ENCODE measurements around the gene SSH2. TPM values are rescaled to one million over a fixed set of nuclear protein-coding genes. Genes with fewer than 3 reads are reported as not detected.

Gene SSH2
- total and polyA plus RNA-seq, 2 of the 13 experiments (the other 11 are each of a cell fraction or from before 2014, with no cell fraction given): 6.0 to 6.4 TPM

DNA sequence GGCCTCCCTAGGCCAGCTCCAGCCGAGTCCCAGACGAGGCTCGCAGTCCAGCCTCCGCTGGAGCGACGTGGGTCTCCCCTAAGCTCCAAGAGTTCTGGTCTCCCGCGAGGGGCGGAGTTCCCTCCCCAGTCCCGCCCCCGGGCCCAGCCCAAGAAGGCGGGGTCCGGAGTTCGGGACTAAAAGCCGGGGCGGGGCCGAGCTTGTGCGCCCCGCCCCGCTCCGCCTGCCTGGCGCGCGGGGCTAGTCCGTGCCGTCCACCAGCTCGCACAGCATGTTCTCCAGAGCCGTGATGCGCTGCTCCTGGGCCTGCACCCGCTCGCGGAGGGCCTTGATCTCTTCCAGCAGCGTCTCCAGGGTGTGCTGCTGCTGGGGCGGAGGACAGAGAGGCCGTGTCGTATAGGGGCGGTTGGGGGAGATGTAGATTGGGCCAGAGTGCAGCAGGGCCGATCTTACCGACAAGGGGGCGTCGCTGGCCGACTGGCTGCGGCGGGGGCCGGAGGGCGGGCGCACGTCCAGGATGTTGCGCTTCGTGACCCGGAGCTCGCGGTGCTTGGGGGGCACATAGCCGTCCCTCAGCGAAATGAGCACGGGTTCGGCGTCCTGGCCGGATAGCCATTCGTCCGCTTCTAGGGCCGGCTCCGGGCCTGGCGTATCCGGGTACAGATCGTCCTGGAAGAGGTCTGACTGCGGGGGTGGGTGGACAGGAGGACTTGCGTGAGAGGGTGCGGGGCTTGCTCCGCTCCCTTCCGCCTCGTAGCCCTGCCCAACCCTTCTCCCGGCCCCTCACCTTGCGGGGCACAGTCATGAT, 314.3 kb downstream of the SSH2 start (continued):
- TF ChIP-seq, protein P1, sequence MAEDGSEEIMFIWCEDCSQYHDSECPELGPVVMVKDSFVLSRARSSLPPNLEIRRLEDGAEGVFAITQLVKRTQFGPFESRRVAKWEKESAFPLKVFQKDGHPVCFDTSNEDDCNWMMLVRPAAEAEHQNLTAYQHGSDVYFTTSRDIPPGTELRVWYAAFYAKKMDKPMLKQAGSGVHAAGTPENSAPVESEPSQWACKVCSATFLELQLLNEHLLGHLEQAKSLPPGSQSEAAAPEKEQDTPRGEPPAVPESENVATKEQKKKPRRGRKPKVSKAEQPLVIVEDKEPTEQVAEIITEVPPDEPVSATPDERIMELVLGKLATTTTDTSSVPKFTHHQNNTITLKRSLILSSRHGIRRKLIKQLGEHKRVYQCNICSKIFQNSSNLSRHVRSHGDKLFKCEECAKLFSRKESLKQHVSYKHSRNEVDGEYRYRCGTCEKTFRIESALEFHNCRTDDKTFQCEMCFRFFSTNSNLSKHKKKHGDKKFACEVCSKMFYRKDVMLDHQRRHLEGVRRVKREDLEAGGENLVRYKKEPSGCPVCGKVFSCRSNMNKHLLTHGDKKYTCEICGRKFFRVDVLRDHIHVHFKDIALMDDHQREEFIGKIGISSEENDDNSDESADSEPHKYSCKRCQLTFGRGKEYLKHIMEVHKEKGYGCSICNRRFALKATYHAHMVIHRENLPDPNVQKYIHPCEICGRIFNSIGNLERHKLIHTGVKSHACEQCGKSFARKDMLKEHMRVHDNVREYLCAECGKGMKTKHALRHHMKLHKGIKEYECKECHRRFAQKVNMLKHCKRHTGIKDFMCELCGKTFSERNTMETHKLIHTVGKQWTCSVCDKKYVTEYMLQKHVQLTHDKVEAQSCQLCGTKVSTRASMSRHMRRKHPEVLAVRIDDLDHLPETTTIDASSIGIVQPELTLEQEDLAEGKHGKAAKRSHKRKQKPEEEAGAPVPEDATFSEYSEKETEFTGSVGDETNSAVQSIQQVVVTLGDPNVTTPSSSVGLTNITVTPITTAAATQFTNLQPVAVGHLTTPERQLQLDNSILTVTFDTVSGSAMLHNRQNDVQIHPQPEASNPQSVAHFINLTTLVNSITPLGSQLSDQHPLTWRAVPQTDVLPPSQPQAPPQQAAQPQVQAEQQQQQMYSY (CRISPR knock-in tag; IDR thresholded peaks at IDR 0.05): no peak
- TF ChIP-seq, protein P2, sequence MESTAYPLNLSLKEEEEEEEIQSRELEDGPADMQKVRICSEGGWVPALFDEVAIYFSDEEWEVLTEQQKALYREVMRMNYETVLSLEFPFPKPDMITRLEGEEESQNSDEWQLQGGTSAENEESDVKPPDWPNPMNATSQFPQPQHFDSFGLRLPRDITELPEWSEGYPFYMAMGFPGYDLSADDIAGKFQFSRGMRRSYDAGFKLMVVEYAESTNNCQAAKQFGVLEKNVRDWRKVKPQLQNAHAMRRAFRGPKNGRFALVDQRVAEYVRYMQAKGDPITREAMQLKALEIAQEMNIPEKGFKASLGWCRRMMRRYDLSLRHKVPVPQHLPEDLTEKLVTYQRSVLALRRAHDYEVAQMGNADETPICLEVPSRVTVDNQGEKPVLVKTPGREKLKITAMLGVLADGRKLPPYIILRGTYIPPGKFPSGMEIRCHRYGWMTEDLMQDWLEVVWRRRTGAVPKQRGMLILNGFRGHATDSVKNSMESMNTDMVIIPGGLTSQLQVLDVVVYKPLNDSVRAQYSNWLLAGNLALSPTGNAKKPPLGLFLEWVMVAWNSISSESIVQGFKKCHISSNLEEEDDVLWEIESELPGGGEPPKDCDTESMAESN (CRISPR knock-in tag; conservative IDR thresholded peaks at IDR 0.05): no peak
- TF ChIP-seq, protein P3, sequence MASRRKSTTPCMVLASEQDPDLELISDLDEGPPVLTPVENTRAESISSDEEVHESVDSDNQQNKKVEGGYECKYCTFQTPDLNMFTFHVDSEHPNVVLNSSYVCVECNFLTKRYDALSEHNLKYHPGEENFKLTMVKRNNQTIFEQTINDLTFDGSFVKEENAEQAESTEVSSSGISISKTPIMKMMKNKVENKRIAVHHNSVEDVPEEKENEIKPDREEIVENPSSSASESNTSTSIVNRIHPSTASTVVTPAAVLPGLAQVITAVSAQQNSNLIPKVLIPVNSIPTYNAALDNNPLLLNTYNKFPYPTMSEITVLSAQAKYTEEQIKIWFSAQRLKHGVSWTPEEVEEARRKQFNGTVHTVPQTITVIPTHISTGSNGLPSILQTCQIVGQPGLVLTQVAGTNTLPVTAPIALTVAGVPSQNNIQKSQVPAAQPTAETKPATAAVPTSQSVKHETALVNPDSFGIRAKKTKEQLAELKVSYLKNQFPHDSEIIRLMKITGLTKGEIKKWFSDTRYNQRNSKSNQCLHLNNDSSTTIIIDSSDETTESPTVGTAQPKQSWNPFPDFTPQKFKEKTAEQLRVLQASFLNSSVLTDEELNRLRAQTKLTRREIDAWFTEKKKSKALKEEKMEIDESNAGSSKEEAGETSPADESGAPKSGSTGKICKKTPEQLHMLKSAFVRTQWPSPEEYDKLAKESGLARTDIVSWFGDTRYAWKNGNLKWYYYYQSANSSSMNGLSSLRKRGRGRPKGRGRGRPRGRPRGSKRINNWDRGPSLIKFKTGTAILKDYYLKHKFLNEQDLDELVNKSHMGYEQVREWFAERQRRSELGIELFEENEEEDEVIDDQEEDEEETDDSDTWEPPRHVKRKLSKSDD (CRISPR knock-in tag; IDR thresholded peaks at IDR 0.05; ENCODE audit: low read depth): no peak
- no peak for TF ChIP-seq ZNF577 (CRISPR knock-in tag; IDR thresholded peaks at IDR 0.05; ENCODE audit: borderline replicate concordance, low read depth)
- no peak for TF ChIP-seq RARG (CRISPR knock-in tag; IDR thresholded peaks at IDR 0.05; ENCODE audit: low read depth)
- TF ChIP-seq, protein P4, sequence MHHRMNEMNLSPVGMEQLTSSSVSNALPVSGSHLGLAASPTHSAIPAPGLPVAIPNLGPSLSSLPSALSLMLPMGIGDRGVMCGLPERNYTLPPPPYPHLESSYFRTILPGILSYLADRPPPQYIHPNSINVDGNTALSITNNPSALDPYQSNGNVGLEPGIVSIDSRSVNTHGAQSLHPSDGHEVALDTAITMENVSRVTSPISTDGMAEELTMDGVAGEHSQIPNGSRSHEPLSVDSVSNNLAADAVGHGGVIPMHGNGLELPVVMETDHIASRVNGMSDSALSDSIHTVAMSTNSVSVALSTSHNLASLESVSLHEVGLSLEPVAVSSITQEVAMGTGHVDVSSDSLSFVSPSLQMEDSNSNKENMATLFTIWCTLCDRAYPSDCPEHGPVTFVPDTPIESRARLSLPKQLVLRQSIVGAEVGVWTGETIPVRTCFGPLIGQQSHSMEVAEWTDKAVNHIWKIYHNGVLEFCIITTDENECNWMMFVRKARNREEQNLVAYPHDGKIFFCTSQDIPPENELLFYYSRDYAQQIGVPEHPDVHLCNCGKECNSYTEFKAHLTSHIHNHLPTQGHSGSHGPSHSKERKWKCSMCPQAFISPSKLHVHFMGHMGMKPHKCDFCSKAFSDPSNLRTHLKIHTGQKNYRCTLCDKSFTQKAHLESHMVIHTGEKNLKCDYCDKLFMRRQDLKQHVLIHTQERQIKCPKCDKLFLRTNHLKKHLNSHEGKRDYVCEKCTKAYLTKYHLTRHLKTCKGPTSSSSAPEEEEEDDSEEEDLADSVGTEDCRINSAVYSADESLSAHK (CRISPR knock-in tag; IDR thresholded peaks at IDR 0.05; ENCODE audit: borderline replicate concordance): no peak
- no peak for TF ChIP-seq POLR2AphosphoS2 (IDR thresholded peaks at IDR 0.05; ENCODE audit: low read depth, low read length)
- TF ChIP-seq, protein P5, sequence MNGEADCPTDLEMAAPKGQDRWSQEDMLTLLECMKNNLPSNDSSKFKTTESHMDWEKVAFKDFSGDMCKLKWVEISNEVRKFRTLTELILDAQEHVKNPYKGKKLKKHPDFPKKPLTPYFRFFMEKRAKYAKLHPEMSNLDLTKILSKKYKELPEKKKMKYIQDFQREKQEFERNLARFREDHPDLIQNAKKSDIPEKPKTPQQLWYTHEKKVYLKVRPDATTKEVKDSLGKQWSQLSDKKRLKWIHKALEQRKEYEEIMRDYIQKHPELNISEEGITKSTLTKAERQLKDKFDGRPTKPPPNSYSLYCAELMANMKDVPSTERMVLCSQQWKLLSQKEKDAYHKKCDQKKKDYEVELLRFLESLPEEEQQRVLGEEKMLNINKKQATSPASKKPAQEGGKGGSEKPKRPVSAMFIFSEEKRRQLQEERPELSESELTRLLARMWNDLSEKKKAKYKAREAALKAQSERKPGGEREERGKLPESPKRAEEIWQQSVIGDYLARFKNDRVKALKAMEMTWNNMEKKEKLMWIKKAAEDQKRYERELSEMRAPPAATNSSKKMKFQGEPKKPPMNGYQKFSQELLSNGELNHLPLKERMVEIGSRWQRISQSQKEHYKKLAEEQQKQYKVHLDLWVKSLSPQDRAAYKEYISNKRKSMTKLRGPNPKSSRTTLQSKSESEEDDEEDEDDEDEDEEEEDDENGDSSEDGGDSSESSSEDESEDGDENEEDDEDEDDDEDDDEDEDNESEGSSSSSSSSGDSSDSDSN (CRISPR knock-in tag; IDR thresholded peaks at IDR 0.05): peak; percentile 66
- no peak for TF ChIP-seq U2AF1 (optimal IDR thresholded peaks at IDR 0.05; ENCODE audit: low read depth, low read length)
- TF ChIP-seq, protein P6, sequence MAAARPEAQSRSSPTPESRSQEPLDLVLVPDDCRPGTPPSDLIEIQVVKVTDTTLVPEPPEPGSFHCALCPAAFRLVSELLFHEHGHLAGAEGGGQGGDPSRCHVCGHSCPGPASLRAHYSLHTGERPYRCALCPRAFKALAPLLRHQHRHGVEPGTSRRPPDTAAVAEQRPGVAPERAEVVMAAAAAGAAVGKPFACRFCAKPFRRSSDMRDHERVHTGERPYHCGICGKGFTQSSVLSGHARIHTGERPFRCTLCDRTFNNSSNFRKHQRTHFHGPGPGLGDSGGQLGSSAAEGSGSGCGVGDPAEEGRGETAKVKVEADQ (CRISPR knock-in tag; IDR thresholded peaks at IDR 0.05; ENCODE audit: borderline replicate concordance): peak; percentile 54; the same call in 1 of the 2 replicates
- no peak for TF ChIP-seq ISX (CRISPR knock-in tag; conservative IDR thresholded peaks at IDR 0.05)
- TF ChIP-seq ZNF747 (CRISPR knock-in tag; IDR thresholded peaks at IDR 0.05; ENCODE audit: borderline replicate concordance): no peak
- TF ChIP-seq RXRA (CRISPR knock-in tag; IDR thresholded peaks at IDR 0.05): no peak

Measured in HepG2 (cell line).